BJ (cell line): ENCODE results near the gene ULK3. TPM values are rescaled to one million over a fixed set of nuclear protein-coding genes. Genes with fewer than 3 reads are reported as not detected.

Experiments used
- CTCF ChIA-PET: fragments of 350-600 bp; formaldehyde crosslinking; extraction: SDS; loops from one replicate; lab custom pipeline; 2021; ENCODE audit warnings: antibody characterized with exemption, inconsistent platforms; lab: Yijun Ruan, JAX
- POLR2A ChIA-PET: fragments of 300-600 bp; sonication (Branson Sonifier 250); formaldehyde crosslinking; extraction: SDS; loops from one replicate; lab custom pipeline; 2021; ENCODE audit warnings: antibody characterized with exemption; lab: Charles Lee
- DNase-seq: peaks from one replicate; pipeline ENCODE4 v3.0.0-alpha.2; 2011; ENCODE audit warnings: low read depth
- H3K27me3 ChIP-seq: 2 replicates; pipeline ENCODE4 v1.6.0; 2011; ENCODE audit warnings: low read length; ENCODE audit not compliant: control insufficient read depth, insufficient read depth
- H3K36me3 ChIP-seq: 2 replicates; pipeline ENCODE4 v1.5.1; 2011; ENCODE audit warnings: low read length; ENCODE audit not compliant: control insufficient read depth, insufficient read depth
- H3K4me3 ChIP-seq: 2 replicates; pipeline ENCODE4 v1.5.1; 2011; ENCODE audit warnings: low read depth, mild to moderate bottlenecking, control low read depth, low read length
- polyA plus RNA-seq: library from polyadenylated mRNA; depleted of rRNA; stranded (reverse); fragments of >200 nt; gene quantifications from 2 replicates; pipeline ENCODE4 v1.2.3, GENCODE V29; 2011
- TF ChIP-seq, protein P1 (sequence below): IDR thresholded peaks from 2 replicates; pipeline ENCODE4 v1.5.1; 2011; ENCODE audit warnings: low read depth, mild to moderate bottlenecking, control low read depth, inconsistent platforms, low read length, moderate library complexity; ENCODE audit not compliant: insufficient read depth

ULK3 gene
- polyA plus RNA-seq, 1 experiment = 20.1 TPM

DNA sequence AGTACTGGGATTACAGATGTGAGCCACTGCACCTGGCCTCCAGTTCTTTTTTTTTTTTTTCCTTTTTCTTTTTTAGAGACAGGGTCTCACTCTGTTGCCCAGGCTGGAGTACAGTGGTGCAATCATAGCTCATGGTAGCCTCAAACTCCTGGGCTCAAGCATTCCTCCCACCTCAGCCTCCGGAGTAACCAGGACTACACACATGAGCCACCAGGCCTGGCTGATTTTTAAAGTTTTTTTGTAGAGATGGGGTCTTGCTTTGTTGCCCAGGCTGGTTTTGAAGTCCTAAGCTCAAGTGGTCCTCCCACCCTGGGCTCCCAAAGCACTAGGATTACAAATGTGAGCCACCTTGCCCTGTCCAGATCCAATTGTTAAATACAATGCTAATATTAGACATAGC lies 13.6 kb upstream of the ULK3 start:
- ChIA-PET CTCF (interaction anchor here (1.0 to 1.8 kb wide), 3 partner anchors 9 to 14 kb away, joined by 3 to 4 read pairs (median 3); no protein-coding TSS in a partner anchor), POLR2A (interaction anchor here (0.7 kb wide), 1 partner anchor 13 kb away, joined by 3 read pairs; no protein-coding TSS in a partner anchor)
- TF ChIP-seq, protein P1, sequence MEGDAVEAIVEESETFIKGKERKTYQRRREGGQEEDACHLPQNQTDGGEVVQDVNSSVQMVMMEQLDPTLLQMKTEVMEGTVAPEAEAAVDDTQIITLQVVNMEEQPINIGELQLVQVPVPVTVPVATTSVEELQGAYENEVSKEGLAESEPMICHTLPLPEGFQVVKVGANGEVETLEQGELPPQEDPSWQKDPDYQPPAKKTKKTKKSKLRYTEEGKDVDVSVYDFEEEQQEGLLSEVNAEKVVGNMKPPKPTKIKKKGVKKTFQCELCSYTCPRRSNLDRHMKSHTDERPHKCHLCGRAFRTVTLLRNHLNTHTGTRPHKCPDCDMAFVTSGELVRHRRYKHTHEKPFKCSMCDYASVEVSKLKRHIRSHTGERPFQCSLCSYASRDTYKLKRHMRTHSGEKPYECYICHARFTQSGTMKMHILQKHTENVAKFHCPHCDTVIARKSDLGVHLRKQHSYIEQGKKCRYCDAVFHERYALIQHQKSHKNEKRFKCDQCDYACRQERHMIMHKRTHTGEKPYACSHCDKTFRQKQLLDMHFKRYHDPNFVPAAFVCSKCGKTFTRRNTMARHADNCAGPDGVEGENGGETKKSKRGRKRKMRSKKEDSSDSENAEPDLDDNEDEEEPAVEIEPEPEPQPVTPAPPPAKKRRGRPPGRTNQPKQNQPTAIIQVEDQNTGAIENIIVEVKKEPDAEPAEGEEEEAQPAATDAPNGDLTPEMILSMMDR = no peak

GRCh38 chr15:74855857-74856256 lies 12.9 kb upstream of the ULK3 start:
- H3K27me3 ChIP-seq = no peaks in the 10 kb centered on the region
- DNase-seq = no peak
- TF ChIP-seq, protein P1 = no peak
- no peak overlapping the region for H3K4me3 ChIP-seq
- CTCF ChIA-PET = interaction anchor here (1.2 to 1.8 kb wide), 2 partner anchors 8 to 11 kb away, joined by 3 to 4 read pairs; no protein-coding TSS in a partner anchor
- peaks cover 25% of the 10 kb centered on the region for H3K36me3 ChIP-seq
- POLR2A ChIA-PET = interaction anchor here (0.6 to 0.7 kb wide), 2 partner anchors 14 to 1572 kb away, joined by 3 to 11 read pairs; no protein-coding TSS in a partner anchor

More for the DNA sequence above, 13.6 kb upstream of the ULK3 start:
- H3K27me3 ChIP-seq = no peaks in the 10 kb centered on the region
- H3K36me3 ChIP-seq = peaks cover 19% of the 10 kb centered on the region
- DNase-seq = no peak
- no peak overlapping the region for H3K4me3 ChIP-seq

DNA sequence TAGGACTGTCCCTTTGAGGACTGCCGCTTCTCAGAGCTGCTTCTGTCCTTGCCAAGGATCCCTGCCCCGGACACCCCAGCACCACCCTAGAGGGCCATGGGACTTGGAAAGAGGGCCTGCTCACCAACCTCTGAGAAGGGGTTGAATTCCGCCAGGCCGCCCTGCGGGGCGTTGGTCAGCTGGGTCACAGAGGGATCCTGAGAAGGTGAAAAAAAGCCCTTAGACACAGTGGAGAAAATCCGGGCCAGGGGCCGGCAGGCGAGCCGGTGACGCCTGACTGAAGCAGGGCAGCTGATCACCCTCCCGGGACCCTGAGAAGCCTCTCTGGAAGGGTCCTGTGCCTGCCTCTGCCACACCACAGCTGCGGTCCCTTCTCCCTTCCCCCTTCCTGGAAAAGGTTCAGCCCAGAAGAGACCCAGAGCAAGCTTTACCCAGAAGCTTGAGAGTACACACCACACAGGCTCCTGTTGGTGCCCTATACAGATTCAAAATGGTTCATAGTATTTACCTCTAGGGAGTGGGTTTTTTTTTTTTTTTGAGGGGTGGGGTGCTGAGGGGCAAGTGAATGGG lies 11.6 kb upstream of the ULK3 start:
- TF ChIP-seq, protein P1 = no peak

DNA sequence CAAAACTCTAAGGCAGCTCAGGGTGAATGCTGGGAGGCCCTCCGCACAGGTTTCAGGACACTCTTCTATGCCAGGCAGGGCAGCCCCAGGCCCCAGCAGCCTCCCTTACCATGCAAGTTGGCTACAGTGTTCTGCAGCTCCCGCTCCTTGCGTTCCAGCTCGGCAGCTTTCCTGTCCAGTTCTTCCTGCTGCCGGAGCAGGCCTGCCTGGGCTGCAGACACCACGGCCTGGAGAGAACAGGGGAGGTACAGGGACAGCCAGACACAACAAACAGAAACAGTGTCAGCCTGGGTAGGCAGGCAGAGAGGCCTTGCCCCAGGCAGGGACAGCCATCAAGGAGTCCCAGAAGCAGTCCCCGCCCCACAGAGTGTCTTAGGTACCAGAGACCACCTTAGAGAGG lies 9.0 kb upstream of the ULK3 start:
- TF ChIP-seq, protein P1 = no peak
- Histone ChIP-seq H3K36me3 (peaks cover 41% of the 10 kb centered on the region), H3K4me3 (no peak overlapping the region), H3K27me3 (no peaks in the 10 kb centered on the region)
- CTCF ChIA-PET = no interaction called here
- DNase-seq = no peak
- POLR2A ChIA-PET = no interaction called here

More for the DNA sequence above, 11.6 kb upstream of the ULK3 start:
- CTCF ChIA-PET = interaction anchor here (0.9 to 2.2 kb wide), 3 partner anchors 12 to 86 kb away, joined by 3 to 6 read pairs (median 4); partner anchors contain the start of gene ULK3
- Histone ChIP-seq H3K36me3 (peaks cover 31% of the 10 kb centered on the region), H3K4me3 (no peak overlapping the region), H3K27me3 (no peaks in the 10 kb centered on the region)
- DNase-seq = no peak
- POLR2A ChIA-PET = no interaction called here

DNA sequence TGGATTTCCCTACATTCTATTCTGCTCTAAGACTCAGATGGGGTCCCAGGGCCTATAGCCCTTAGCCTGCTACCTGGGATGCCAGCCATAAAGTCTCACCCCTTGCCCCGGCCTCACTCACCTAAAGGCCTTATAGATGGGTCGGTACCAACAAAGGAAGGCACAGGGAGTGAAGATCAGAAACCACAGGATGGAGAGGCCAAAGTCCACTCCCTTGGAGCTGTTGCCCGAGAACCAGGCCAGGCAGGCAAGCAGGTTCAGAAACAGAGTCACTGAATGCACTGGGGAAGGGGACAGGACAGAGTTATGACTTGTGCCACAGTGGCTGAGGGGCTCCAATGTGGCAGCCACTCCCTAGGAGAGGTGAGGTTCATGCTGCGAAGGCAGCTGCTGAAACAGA lies 7.4 kb upstream of the ULK3 start:
- H3K27me3 ChIP-seq = no peaks in the 10 kb centered on the region
- ChIA-PET CTCF (interaction anchor here (0.7 to 1.6 kb wide), 2 partner anchors 8 to 12 kb away, joined by 4 read pairs; no protein-coding TSS in a partner anchor), POLR2A (no interaction called here)
- DNase-seq = no peak
- peaks cover 41% of the 10 kb centered on the region for H3K36me3 ChIP-seq
- TF ChIP-seq, protein P1 = no peak
- no peak overlapping the region for H3K4me3 ChIP-seq
